NCI-H2107 treated with DMSO at 0.1 percent for 48 hours (cell line): ENCODE data around the gene CCDC196.
A peak's percentile ranks its signal among the peaks of the same experiment; 100 is the strongest.

Experiments
- DNase-seq: peaks from one replicate; lab custom pipeline; 2025; ENCODE audit not compliant: unreplicated experiment; lab: John Stamatoyannopoulos, UW

Gene CCDC196

DNA sequence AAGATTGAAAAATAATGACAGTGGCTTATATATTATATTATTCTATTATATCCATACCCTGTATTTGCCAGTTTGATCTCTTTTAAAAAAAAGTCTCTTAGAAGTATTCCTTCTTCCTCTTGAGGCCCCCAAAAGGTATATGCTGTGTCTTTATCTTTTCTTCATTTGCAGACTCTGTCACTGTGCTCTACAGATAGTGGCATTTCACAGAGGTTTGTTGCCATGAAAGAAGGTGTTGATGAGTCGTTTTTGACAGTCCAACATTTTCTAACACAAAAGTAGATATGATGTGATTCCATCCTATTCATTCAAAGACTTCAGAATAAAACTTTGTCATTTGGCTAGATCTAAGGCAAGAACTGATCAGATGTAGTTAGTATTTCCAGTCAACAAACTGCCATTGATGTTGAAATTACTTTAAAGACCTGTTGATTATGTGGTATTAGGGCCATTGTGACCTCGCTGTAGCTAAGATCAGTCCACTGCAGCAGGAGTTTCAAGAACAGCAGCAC lies at the start of gene CCDC196:
Gene CCDC196 (plus strand): TSS at position 462 of the 512 bp plus-strand sequence. CDS start 132 bp downstream, outside the sequence.
- DNase-seq: no peak

- DNase-seq: no peak
These were observed 45.4 kb upstream of the CCDC196 start for GRCh38 chr14:66440801-66441200.

- DNase-seq: no peak
These were observed 43.1 kb upstream of the CCDC196 start for GRCh38 chr14:66442953-66443571.

- no peak for DNase-seq
These were observed 42.4 kb upstream of the CCDC196 start for GRCh38 chr14:66443785-66444184.

GRCh38 chr14:66444271-66444927 lies 41.8 kb upstream of the CCDC196 start:
- no peak for DNase-seq

- DNase-seq: no peak
These were observed 40.2 kb upstream of the CCDC196 start for GRCh38 chr14:66445936-66446335.

- DNase-seq: no peak
These were observed 32.7 kb upstream of the CCDC196 start for GRCh38 chr14:66453469-66453868.

GRCh38 chr14:66459603-66460002 lies 26.6 kb upstream of the CCDC196 start:
- no peak for DNase-seq

GRCh38 chr14:66464261-66464660 lies 21.9 kb upstream of the CCDC196 start:
- no peak for DNase-seq

DNA sequence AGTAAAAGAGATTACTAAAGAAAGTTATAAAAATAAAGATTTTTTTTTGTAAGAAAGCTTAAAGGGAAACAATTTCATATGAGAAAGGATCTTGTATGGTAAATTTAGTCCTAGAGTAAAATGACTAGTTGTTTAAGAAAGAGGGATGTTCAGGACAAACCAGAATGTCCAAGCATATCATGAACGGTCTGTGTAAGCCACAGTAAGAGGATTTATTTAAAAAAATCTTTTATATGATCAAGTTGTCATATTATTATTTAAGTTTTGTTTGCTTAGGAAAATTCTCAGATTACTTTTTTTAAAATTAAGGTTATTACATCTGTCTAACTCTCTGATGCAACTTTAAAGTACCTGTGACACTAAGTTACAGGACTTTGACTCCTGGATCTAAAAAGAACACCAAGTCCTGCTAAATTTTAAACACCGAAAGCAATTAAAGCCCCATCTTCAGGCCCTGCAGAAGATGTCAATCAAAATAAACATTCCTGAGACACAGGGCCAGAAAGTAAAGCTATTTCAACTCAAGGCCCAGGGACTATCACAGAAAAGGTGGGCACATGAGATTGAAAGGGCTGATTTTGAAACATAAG lies 17.3 kb upstream of the CCDC196 start:
- DNase-seq: no peak

GRCh38 chr14:66471584-66471983 lies 14.6 kb upstream of the CCDC196 start:
- DNase-seq: no peak

- DNase-seq: no peak
These were observed 13.9 kb upstream of the CCDC196 start for GRCh38 chr14:66472251-66472650.

DNA sequence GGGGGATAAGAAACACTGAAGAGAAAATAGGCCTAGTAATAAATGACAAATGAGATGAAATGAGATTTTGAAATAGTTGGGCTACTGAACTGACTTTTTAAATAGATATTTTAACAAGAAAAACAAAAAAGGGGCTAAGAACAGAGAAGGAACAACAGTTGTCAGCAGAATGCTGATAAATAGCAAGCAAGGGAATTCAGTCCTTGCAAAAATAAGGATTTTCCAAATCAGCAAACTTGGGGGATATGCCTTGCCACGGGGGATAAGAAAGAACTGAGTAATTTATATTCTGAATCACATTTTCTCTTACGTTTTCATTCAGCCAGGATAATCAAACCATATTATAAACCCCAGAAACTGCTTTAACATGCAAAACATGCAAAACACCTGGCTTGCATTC lies 12.9 kb upstream of the CCDC196 start:
- no peak for DNase-seq

DNA sequence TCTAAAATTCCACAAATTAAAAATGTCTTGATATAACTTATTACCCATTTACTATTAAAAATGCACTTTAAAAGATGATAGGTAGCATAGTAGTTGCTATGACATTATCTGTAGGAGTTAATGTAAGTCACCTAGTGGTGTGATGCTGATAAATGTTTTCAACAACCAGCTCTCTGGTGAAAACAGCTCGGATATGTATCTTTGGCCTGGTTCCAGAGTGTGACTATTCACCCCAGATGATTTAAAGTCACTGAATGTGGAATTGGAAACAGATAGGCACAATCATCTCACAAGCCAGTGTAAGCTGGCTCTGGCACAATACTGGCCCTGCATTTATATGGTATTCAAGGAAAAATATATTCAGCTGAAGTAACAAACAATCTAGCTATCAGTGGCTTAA lies 9.2 kb upstream of the CCDC196 start:
- DNase-seq: no peak

GRCh38 chr14:66477567-66477966 lies 8.6 kb upstream of the CCDC196 start:
- DNase-seq: no peak

- no peak for DNase-seq
These were observed 3.3 kb upstream of the CCDC196 start for GRCh38 chr14:66482873-66483272.

GRCh38 chr14:66483322-66483721 lies 2.8 kb upstream of the CCDC196 start:
- DNase-seq: no peak

DNA sequence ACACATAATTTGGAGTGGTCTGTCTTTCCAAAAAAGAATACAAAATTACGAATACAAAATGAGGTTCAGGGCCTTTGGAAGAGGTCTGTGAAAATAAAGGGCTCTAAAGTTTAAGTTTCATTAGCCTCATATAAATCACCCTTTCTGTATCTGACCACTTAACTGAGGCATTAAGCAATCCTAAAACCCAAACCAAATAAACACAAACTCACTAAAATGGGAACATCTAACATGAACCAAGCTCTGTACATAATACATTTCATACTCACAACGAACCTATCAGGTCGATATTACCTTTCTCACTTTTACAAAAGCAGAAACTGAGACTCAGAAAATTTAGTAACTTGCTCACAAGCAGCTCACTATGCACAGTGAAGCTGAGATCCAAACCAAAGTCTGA lies 1.1 kb upstream of the CCDC196 start:
- DNase-seq: no peak

- DNase-seq: peak; percentile 43
These were observed 993 bp downstream of the CCDC196 start for GRCh38 chr14:66487164-66487563.

- DNase-seq: no peak
These were observed 4.3 kb downstream of the CCDC196 start for GRCh38 chr14:66490143-66491111.

- no peak for DNase-seq
These were observed 7.6 kb downstream of the CCDC196 start for GRCh38 chr14:66493750-66494149.
